PC-9 (cell line): Measurements from ENCODE around the gene SYNDIG1.

Source experiments
- EZH2 ChIP-seq: fragments of 200-600 bp; sonication (generic); IDR thresholded peaks from 2 replicates; pipeline ENCODE4 v1.8.0; 2017; ENCODE audit warnings: antibody characterized with exemption, low read depth
- TF ChIP-seq, protein P1 (sequence below): fragments of 200-600 bp; sonication (generic); conservative IDR thresholded peaks from 2 replicates; pipeline ENCODE4 v1.6.1; 2017; ENCODE audit warnings: mixed run types, antibody characterized with exemption, mild to moderate bottlenecking, moderate library complexity

DNA sequence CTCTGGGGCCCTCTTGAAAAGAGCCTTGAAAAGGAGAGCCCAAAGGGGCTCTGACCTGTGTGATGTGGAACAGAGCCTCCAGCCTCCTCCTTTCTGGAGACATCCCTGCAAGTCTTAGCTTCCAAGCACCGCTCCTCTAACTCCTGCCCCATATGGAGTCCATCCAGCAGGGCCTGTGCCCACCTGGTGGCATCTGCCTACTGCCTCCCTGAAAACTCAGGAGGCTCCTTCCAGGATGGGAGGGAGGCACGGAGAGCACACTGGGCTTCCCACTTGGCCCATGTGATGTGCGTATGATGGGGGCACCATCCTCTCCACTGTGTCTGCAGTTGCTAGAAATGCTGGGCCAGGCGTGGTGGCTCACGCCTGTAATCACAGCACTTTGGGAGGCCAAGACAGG, 98.1 kb downstream of the SYNDIG1 start:
- TF ChIP-seq, protein P1, sequence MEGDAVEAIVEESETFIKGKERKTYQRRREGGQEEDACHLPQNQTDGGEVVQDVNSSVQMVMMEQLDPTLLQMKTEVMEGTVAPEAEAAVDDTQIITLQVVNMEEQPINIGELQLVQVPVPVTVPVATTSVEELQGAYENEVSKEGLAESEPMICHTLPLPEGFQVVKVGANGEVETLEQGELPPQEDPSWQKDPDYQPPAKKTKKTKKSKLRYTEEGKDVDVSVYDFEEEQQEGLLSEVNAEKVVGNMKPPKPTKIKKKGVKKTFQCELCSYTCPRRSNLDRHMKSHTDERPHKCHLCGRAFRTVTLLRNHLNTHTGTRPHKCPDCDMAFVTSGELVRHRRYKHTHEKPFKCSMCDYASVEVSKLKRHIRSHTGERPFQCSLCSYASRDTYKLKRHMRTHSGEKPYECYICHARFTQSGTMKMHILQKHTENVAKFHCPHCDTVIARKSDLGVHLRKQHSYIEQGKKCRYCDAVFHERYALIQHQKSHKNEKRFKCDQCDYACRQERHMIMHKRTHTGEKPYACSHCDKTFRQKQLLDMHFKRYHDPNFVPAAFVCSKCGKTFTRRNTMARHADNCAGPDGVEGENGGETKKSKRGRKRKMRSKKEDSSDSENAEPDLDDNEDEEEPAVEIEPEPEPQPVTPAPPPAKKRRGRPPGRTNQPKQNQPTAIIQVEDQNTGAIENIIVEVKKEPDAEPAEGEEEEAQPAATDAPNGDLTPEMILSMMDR: no peak
- no peak for TF ChIP-seq EZH2
